K562 (cell line): ENCODE data around the gene NDRG3. TPM values are rescaled to one million over a fixed set of nuclear protein-coding genes. Genes with fewer than 3 reads are reported as not detected.

Source experiments
- ATAC-seq: fragments of 200-7000 bp; cut with Tn5 transposase; 3 replicates; pipeline ENCODE4 v1.9.1; 2020; ENCODE audit warnings: moderate library complexity
- BruUV-seq: library from RNA; stranded (reverse); fragments of 400-500 nt; replicated peaks from 2 replicates; lab custom pipeline; 2021; lab: Mats Ljungman, UMichigan
- CTCF ChIA-PET: fragments of 300-600 bp; formaldehyde crosslinking; extraction: SDS; loops from one replicate; lab custom pipeline; 2021; ENCODE audit warnings: low intra/inter-chr PET ratio; lab: Yijun Ruan, JAX
- POLR2A ChIA-PET: fragments of 300-600, 350-650 bp; sonication (Branson Sonifier 250); formaldehyde crosslinking; extraction: SDS; loops from one replicate; lab custom pipeline; 2021; ENCODE audit warnings: antibody characterized with exemption, inconsistent platforms; lab: Yijun Ruan, JAX
- DNase-seq, 4 experiments: peaks; one replicate each; pipeline versions ENCODE4 v3.0.0 to v3.0.0-alpha.2; 2011 to 2018; ENCODE audit warnings: low spot score in 3 of 4, mixed read lengths in 3 of 4; ENCODE audit errors: extremely low read depth in 1 of 4
- FAIRE-seq: peaks from 2 replicates; lab custom pipeline; 2011; peaks lifted over from hg19 to GRCh38; lab: Jason Lieb, UNC
- H2AFZ ChIP-seq: 2 replicates; pipeline ENCODE4 v1.6.0; 2011; ENCODE audit warnings: low read depth, low read length, control low read depth, inconsistent platforms
- H3K27ac ChIP-seq: fragments of 200-600 bp; 3 replicates; pipeline ENCODE4 v1.8.0; 2011; ENCODE audit warnings: low read depth, mild to moderate bottlenecking, control low read depth, inconsistent platforms, low read length, moderate library complexity, mixed read lengths; ENCODE audit errors: extremely low read depth
- H3K27me3 ChIP-seq, 2 experiments: fragments of 300-600 bp in 1 of 2; 2 replicates in 1 of 2; 3 replicates in 1 of 2; pipeline versions ENCODE4 v1.6.0 to v1.8.0; 2011; ENCODE audit warnings: inconsistent platforms in 2 of 2, low read length in 2 of 2, mild to moderate bottlenecking in 1 of 2, mixed read lengths in 1 of 2, moderate library complexity in 1 of 2; ENCODE audit not compliant: control insufficient read depth in 2 of 2, insufficient read depth in 2 of 2
- H3K36me3 ChIP-seq: fragments of 300-600 bp; 3 replicates; pipeline ENCODE4 v1.8.0; 2011; ENCODE audit warnings: mild to moderate bottlenecking, low read length, inconsistent platforms; ENCODE audit not compliant: control insufficient read depth, insufficient read depth
- H3K4me1 ChIP-seq, 2 experiments: fragments of 200-600 bp in 1 of 2; replicated peaks in 1 of 2; 2 replicates in 1 of 2; 3 replicates in 1 of 2; pipeline versions ENCODE4 v1.5.1 to v1.8.0; 2011; ENCODE audit warnings: inconsistent platforms in 2 of 2, low read length in 2 of 2, mild to moderate bottlenecking in 1 of 2, mixed read lengths in 1 of 2, moderate library complexity in 1 of 2; ENCODE audit not compliant: control insufficient read depth in 2 of 2, insufficient read depth in 2 of 2
- H3K4me2 ChIP-seq: 2 replicates; pipeline ENCODE4 v1.6.1; 2011; ENCODE audit warnings: low read length, control low read depth, inconsistent platforms, mixed read lengths; ENCODE audit not compliant: insufficient read depth
- H3K4me3 ChIP-seq: fragments of 200-600 bp; sonication (generic), shearing (Covaris generic); 2 replicates; pipeline ENCODE4 v1.5.1; 2016; ENCODE audit warnings: control low read depth, inconsistent platforms
- H3K79me2 ChIP-seq: fragments of 200-600 bp; 3 replicates; pipeline ENCODE4 v1.8.0; 2011; ENCODE audit warnings: low read length, inconsistent platforms; ENCODE audit not compliant: control insufficient read depth, insufficient read depth
- H3K9ac ChIP-seq, 2 experiments: 2 replicates each; pipeline versions ENCODE4 v1.6.0 to v1.6.1; 2011; ENCODE audit warnings: low read depth in 2 of 2, low read length in 2 of 2, control low read depth in 1 of 2, inconsistent platforms in 1 of 2, mild to moderate bottlenecking in 1 of 2, mixed read lengths in 1 of 2; ENCODE audit not compliant: insufficient read depth in 1 of 2
- H3K9me1 ChIP-seq: one replicate; pipeline ENCODE4 v1.6.0; 2011; ENCODE audit warnings: inconsistent platforms, mild to moderate bottlenecking, low read length, moderate library complexity; ENCODE audit not compliant: control insufficient read depth, insufficient read depth
- H3K9me3 ChIP-seq: replicated peaks from 2 replicates; pipeline ENCODE4 v1.5.1; 2011; ENCODE audit warnings: low read depth, low read length, inconsistent platforms; ENCODE audit not compliant: control insufficient read depth, insufficient read depth
- H4K20me1 ChIP-seq: replicated peaks from 2 replicates; pipeline ENCODE4 v1.6.1; 2011; ENCODE audit warnings: low read length, inconsistent platforms, mixed read lengths; ENCODE audit not compliant: control insufficient read depth, insufficient read depth
- MCM3 ChIP-seq: fragments of 450-650 bp; IDR thresholded peaks from 2 replicates; pipeline ENCODE4 v1.6.1; 2016
- MLLT1 ChIP-seq, 2 experiments: fragments of 450-650 bp; IDR thresholded peaks; 2 replicates each; pipeline ENCODE4 v1.6.1; 2016
- NFIC ChIP-seq: fragments of 450-650 bp; IDR thresholded peaks from 2 replicates; pipeline ENCODE4 v1.6.1; 2017; ENCODE audit warnings: mild to moderate bottlenecking, inconsistent platforms
- ZNF609 ChIP-seq: sonication (generic); formaldehyde crosslinking; IDR thresholded peaks from 2 replicates; pipeline ENCODE4 v1.8.1; 2023; ENCODE audit warnings: missing genetic modification reagents, mild to moderate bottlenecking, borderline replicate concordance
- in situ Hi-C: fragments of 300-500 bp; cut with MboI; formaldehyde crosslinking; loops from 4 replicates; pipeline ENCODE4 v1.15.0; 2018; ENCODE audit warnings: inconsistent platforms, mixed read lengths
- intact Hi-C: fragments of 100-400 bp; cut with micrococcal nuclease; formaldehyde crosslinking; loops from 2 replicates; pipeline ENCODE4 v1.14.2; 2022
- polyA plus RNA-seq, 8 experiments: library from polyadenylated mRNA; depleted of rRNA in 4 of 8; stranded (reverse) in 5 of 8; unstranded in 3 of 8; fragments of >200 nt; fragmentation: Nextera tagmentation in 2 of 8; fragmentation: Illumina TruSeq in 1 of 8; extraction: Ambion mirVana in 2 of 8; extraction: Trizol in 1 of 8; gene quantifications; 2 replicates each; pipeline versions ENCODE4 v1.2.1 to v1.2.3, GENCODE V29; 2011 to 2014; ENCODE audit warnings: inconsistent platforms in 1 of 8, missing spikeins in 1 of 8
- total RNA-seq, 7 experiments: library from RNA; depleted of rRNA in 6 of 7; stranded (reverse); fragments of >200 nt in 6 of 7; fragmentation: Illumina TruSeq in 2 of 7; extraction: Trizol in 2 of 7; gene quantifications; 2 replicates each; pipeline versions ENCODE4 v1.2.1 to v1.2.3, GENCODE V29; 2011 to 2021; ENCODE audit warnings: low replicate concordance in 1 of 7

NDRG3 gene
- total and polyA plus RNA-seq, 9 of the 15 experiments (the other 6 are each of a cell fraction or from before 2014, with no cell fraction given) = 14.6 to 39.4 (median 24.4) TPM

- Histone ChIP-seq H3K9ac (no peak overlapping the region), H3K4me1 (no peaks in the 10 kb centered on the region), H4K20me1 (no peaks in the 10 kb centered on the region), H3K27me3 (no peaks in the 10 kb centered on the region), H2AFZ (no peak overlapping the region), H3K9me3 (no peaks in the 10 kb centered on the region), H3K79me2 (no peaks in the 10 kb centered on the region), H3K4me3 (no peak overlapping the region), H3K27ac (no peak overlapping the region)
- POLR2A ChIA-PET = interaction anchor here (1.1 to 3.8 kb wide), 2 partner anchors 11 to 13 kb away, joined by 3 to 18 read pairs; partner anchors contain the start of gene NDRG3
- intact Hi-C loops = loop anchor here (10.0 kb wide), 1 partner anchor 92 kb away; no protein-coding TSS in a partner anchor
- ATAC-seq (no peak), DNase-seq (no peak), FAIRE-seq (no peak)
- in situ Hi-C loops = no loop called here
- CTCF ChIA-PET = no interaction called here
- TF ChIP-seq MLLT1 (IDR thresholded peaks at IDR 0.05) = no peak
- TF ChIP-seq MCM3 = no peak
- TF ChIP-seq ZNF609 = no peak
- TF ChIP-seq NFIC = no peak
- TF ChIP-seq, all 486 proteins: peak for 0
- no TSS peak for BruUV-seq
- H3K36me3 ChIP-seq = peaks cover 66% of the 10 kb centered on the region
- H3K9me1 ChIP-seq = no peaks in the 10 kb centered on the region
- H3K4me2 ChIP-seq = no peak overlapping the region
These were observed 10.6 kb upstream of the NDRG3 start for GRCh38 chr20:36756496-36756895.
